Nephron progenitor cell (in vitro differentiated cells): Measurements from ENCODE around the gene SELENOO.

Source experiments
- DNase-seq: peaks from one replicate; pipeline ENCODE4 v3.0.0; 2021
- H3K27ac Mint-ChIP-seq: 2 replicates; pipeline ENCODE4 v1.8.0; 2021; ENCODE audit warnings: mild to moderate bottlenecking, moderate library complexity, mixed read lengths
- H3K27me3 Mint-ChIP-seq: 2 replicates; pipeline ENCODE4 v1.8.0; 2021; ENCODE audit warnings: mild to moderate bottlenecking, low read depth, mixed read lengths; ENCODE audit not compliant: poor library complexity
- H3K36me3 Mint-ChIP-seq: 2 replicates; pipeline ENCODE4 v1.8.0; 2021; ENCODE audit warnings: low read depth, mixed read lengths
- H3K4me1 Mint-ChIP-seq: 2 replicates; pipeline ENCODE4 v1.8.0; 2021; ENCODE audit warnings: mixed read lengths
- H3K4me3 Mint-ChIP-seq: 2 replicates; pipeline ENCODE4 v1.8.0; 2021; ENCODE audit warnings: mild to moderate bottlenecking, moderate library complexity, mixed read lengths
- H3K9me3 Mint-ChIP-seq: 2 replicates; pipeline ENCODE4 v1.8.0; 2021; ENCODE audit warnings: mild to moderate bottlenecking, moderate library complexity, mixed read lengths
- CTCF ChIP-seq: fragments of 200-600 bp; sonication (generic); IDR thresholded peaks from 2 replicates; pipeline ENCODE4 v1.5.0; 2021; ENCODE audit warnings: antibody characterized with exemption

The SELENOO gene

GRCh38 chr22:50200461-50201190 is at the start of gene SELENOO:
SELENOO (plus strand) TSS chr22:50201011; CDS start chr22:50201037, 26 bp downstream.
- DNase-seq: peak; percentile 95
- Mint-ChIP-seq H3K27ac (no peak within 1 kb of the TSS), H3K27me3 (no peaks in the 10 kb centered on the region), H3K9me3 (peaks cover 14% of the 10 kb centered on the region), H3K4me1 (peaks cover 28% of the 10 kb centered on the region), H3K4me3 (peak within 1 kb of the TSS; percentile 88), H3K36me3 (peaks cover 33% of the 10 kb centered on the region)
- no peak for TF ChIP-seq CTCF

- Mint-ChIP-seq H3K4me3 (no peak overlapping the region), H3K27ac (no peak overlapping the region), H3K36me3 (no peaks in the 10 kb centered on the region), H3K4me1 (peaks cover 18% of the 10 kb centered on the region), H3K27me3 (peaks cover 25% of the 10 kb centered on the region), H3K9me3 (no peaks in the 10 kb centered on the region)
- no peak for TF ChIP-seq CTCF
- DNase-seq: no peak
Measured at GRCh38 chr22:50151571-50152537, 49.0 kb upstream of the SELENOO start.

- Mint-ChIP-seq H3K4me3 (no peak overlapping the region), H3K4me1 (peaks cover 10% of the 10 kb centered on the region), H3K27ac (no peak overlapping the region), H3K27me3 (peaks cover 39% of the 10 kb centered on the region), H3K9me3 (no peaks in the 10 kb centered on the region), H3K36me3 (no peaks in the 10 kb centered on the region)
- no peak for DNase-seq
- TF ChIP-seq CTCF: no peak
Measured at GRCh38 chr22:50153056-50153755, 47.6 kb upstream of the SELENOO start.

GRCh38 chr22:50153756-50154140 is 47.1 kb upstream of the SELENOO start:
- no peak for TF ChIP-seq CTCF
- Mint-ChIP-seq H3K4me3 (no peak overlapping the region), H3K27me3 (peaks cover 44% of the 10 kb centered on the region), H3K9me3 (no peaks in the 10 kb centered on the region), H3K36me3 (no peaks in the 10 kb centered on the region), H3K27ac (no peak overlapping the region), H3K4me1 (peaks cover 10% of the 10 kb centered on the region)
- no peak for DNase-seq

GRCh38 chr22:50157709-50158375 is 43.0 kb upstream of the SELENOO start:
- H3K27me3 Mint-ChIP-seq: peaks cover 49% of the 10 kb centered on the region
- H3K4me3 Mint-ChIP-seq: no peak overlapping the region
- no peak for DNase-seq
- TF ChIP-seq CTCF: no peak
- no peaks in the 10 kb centered on the region for H3K36me3 Mint-ChIP-seq
- no peaks in the 10 kb centered on the region for H3K9me3 Mint-ChIP-seq
- H3K4me1 Mint-ChIP-seq: peaks cover 12% of the 10 kb centered on the region
- H3K27ac Mint-ChIP-seq: no peak overlapping the region
